ENCODE results near the gene NPAS1. TPM values are rescaled to one million over a fixed set of nuclear protein-coding genes. Genes with fewer than 3 reads are reported as not detected.
A peak's percentile ranks its signal among the peaks of the same experiment; 100 is the strongest.

NPAS1 gene
- total RNA-seq, 2 experiments from 2014 or later, result not detected

GRCh38 chr19:47022140-47022536 is 2.5 kb downstream of the NPAS1 start:
- no peak for ATAC-seq
- Mint-ChIP-seq H3K4me3 (no peak overlapping the region), H3K4me1 (ENCODE audit: low read depth) (peaks cover 14% of the 10 kb centered on the region), H3K27me3 (ENCODE audit: low read depth) (peaks cover 64% of the 10 kb centered on the region), H3K27ac (no peak overlapping the region), H3K9me3 (ENCODE audit: insufficient read depth) (no peaks in the 10 kb centered on the region), H3K36me3 (ENCODE audit: low read depth) (no peaks in the 10 kb centered on the region)
- ChIA-PET CTCF (interaction anchor here (0.6 to 4.5 kb wide), 4 partner anchors 9 to 129 kb away, joined by 3 to 34 read pairs (median 3); no protein-coding TSS in a partner anchor), POLR2A (no interaction called here)
- DNase-seq, result no peak

GRCh38 chr19:47022541-47023447 is 3.2 kb downstream of the NPAS1 start:
- POLR2A ChIA-PET, result no interaction called here
- CTCF ChIA-PET, result interaction anchor here (1.3 to 4.5 kb wide), 3 partner anchors 10 to 128 kb away, joined by 3 to 34 read pairs (median 5); no protein-coding TSS in a partner anchor
- Mint-ChIP-seq H3K4me1 (ENCODE audit: low read depth) (peaks cover 14% of the 10 kb centered on the region), H3K27ac (no peak overlapping the region), H3K4me3 (no peak overlapping the region), H3K36me3 (ENCODE audit: low read depth) (no peaks in the 10 kb centered on the region), H3K27me3 (ENCODE audit: low read depth) (peaks cover 69% of the 10 kb centered on the region), H3K9me3 (ENCODE audit: insufficient read depth) (no peaks in the 10 kb centered on the region)
- no peak for DNase-seq
- ATAC-seq, result no peak

GRCh38 chr19:47023448-47023794 is 3.8 kb downstream of the NPAS1 start:
- Mint-ChIP-seq H3K4me3 (no peak overlapping the region), H3K36me3 (ENCODE audit: low read depth) (no peaks in the 10 kb centered on the region), H3K27ac (no peak overlapping the region), H3K27me3 (ENCODE audit: low read depth) (peaks cover 71% of the 10 kb centered on the region), H3K9me3 (ENCODE audit: insufficient read depth) (no peaks in the 10 kb centered on the region), H3K4me1 (ENCODE audit: low read depth) (peaks cover 14% of the 10 kb centered on the region)
- DNase-seq (no peak), ATAC-seq (no peak)
- ChIA-PET CTCF (interaction anchor here (2.1 to 4.5 kb wide), 2 partner anchors 10 to 102 kb away, joined by 5 to 34 read pairs; no protein-coding TSS in a partner anchor), POLR2A (no interaction called here)

- H3K4me1 Mint-ChIP-seq (ENCODE audit: low read depth), result peaks cover 12% of the 10 kb centered on the region
- ChIA-PET POLR2A (no interaction called here), CTCF (interaction anchor here (2.1 to 4.5 kb wide), 2 partner anchors 11 to 101 kb away, joined by 5 to 34 read pairs; no protein-coding TSS in a partner anchor)
- ATAC-seq (no peak), DNase-seq (no peak)
- no peaks in the 10 kb centered on the region for H3K36me3 Mint-ChIP-seq (ENCODE audit: low read depth)
- H3K27me3 Mint-ChIP-seq (ENCODE audit: low read depth), result peaks cover 69% of the 10 kb centered on the region
- H3K9me3 Mint-ChIP-seq (ENCODE audit: insufficient read depth), result no peaks in the 10 kb centered on the region
- H3K27ac Mint-ChIP-seq, result no peak overlapping the region
- H3K4me3 Mint-ChIP-seq, result no peak overlapping the region
Observed at GRCh38 chr19:47024502-47024901, 4.9 kb downstream of the NPAS1 start.

GRCh38 chr19:47026156-47026555 is 6.5 kb downstream of the NPAS1 start:
- no peak for DNase-seq
- Mint-ChIP-seq H3K4me3 (no peak overlapping the region), H3K27me3 (ENCODE audit: low read depth) (peaks cover 68% of the 10 kb centered on the region), H3K27ac (no peak overlapping the region), H3K4me1 (ENCODE audit: low read depth) (peaks cover 6% of the 10 kb centered on the region), H3K9me3 (ENCODE audit: insufficient read depth) (no peaks in the 10 kb centered on the region), H3K36me3 (ENCODE audit: low read depth) (no peaks in the 10 kb centered on the region)
- no peak for ATAC-seq
- CTCF ChIA-PET, result interaction anchor here (0.9 to 2.0 kb wide), 4 partner anchors 9 to 55 kb away, joined by 3 to 7 read pairs (median 4); no protein-coding TSS in a partner anchor
- POLR2A ChIA-PET, result interaction anchor here (0.5 kb wide), 1 partner anchor 88 kb away, joined by 5 read pairs; the partner anchor contains the start of gene ZC3H4

- peaks cover 4% of the 10 kb centered on the region for H3K4me1 Mint-ChIP-seq (ENCODE audit: low read depth)
- H3K4me3 Mint-ChIP-seq, result no peak overlapping the region
- ChIA-PET CTCF (interaction anchor here (1.1 to 2.0 kb wide), 2 partner anchors 14 to 54 kb away, joined by 3 to 7 read pairs; no protein-coding TSS in a partner anchor), POLR2A (no interaction called here)
- no peaks in the 10 kb centered on the region for H3K36me3 Mint-ChIP-seq (ENCODE audit: low read depth)
- no peaks in the 10 kb centered on the region for H3K9me3 Mint-ChIP-seq (ENCODE audit: insufficient read depth)
- H3K27me3 Mint-ChIP-seq (ENCODE audit: low read depth), result peaks cover 66% of the 10 kb centered on the region
- H3K27ac Mint-ChIP-seq, result no peak overlapping the region
- no peak for ATAC-seq
- no peak for DNase-seq
Observed at GRCh38 chr19:47026889-47027288, 7.3 kb downstream of the NPAS1 start.

- H3K27ac Mint-ChIP-seq, result no peak overlapping the region
- H3K27me3 Mint-ChIP-seq (ENCODE audit: low read depth), result peaks cover 63% of the 10 kb centered on the region
- DNase-seq (no peak), ATAC-seq (no peak)
- H3K36me3 Mint-ChIP-seq (ENCODE audit: low read depth), result no peaks in the 10 kb centered on the region
- ChIA-PET CTCF (interaction anchor here (4.8 kb wide), 1 partner anchor 15 kb away, joined by 31 read pairs; no protein-coding TSS in a partner anchor), POLR2A (no interaction called here)
- peaks cover 6% of the 10 kb centered on the region for H3K4me1 Mint-ChIP-seq (ENCODE audit: low read depth)
- H3K4me3 Mint-ChIP-seq, result no peak overlapping the region
- no peaks in the 10 kb centered on the region for H3K9me3 Mint-ChIP-seq (ENCODE audit: insufficient read depth)
Observed at GRCh38 chr19:47027586-47028088, 8.0 kb downstream of the NPAS1 start.

- peaks cover 58% of the 10 kb centered on the region for H3K27me3 Mint-ChIP-seq (ENCODE audit: low read depth)
- ATAC-seq (no peak), DNase-seq (no peak)
- H3K27ac Mint-ChIP-seq, result no peak overlapping the region
- H3K4me1 Mint-ChIP-seq (ENCODE audit: low read depth), result peaks cover 3% of the 10 kb centered on the region
- no peaks in the 10 kb centered on the region for H3K36me3 Mint-ChIP-seq (ENCODE audit: low read depth)
- no peaks in the 10 kb centered on the region for H3K9me3 Mint-ChIP-seq (ENCODE audit: insufficient read depth)
- ChIA-PET POLR2A (no interaction called here), CTCF (interaction anchor here (4.8 kb wide), 1 partner anchor 15 kb away, joined by 31 read pairs; no protein-coding TSS in a partner anchor)
- H3K4me3 Mint-ChIP-seq, result no peak overlapping the region
Observed at GRCh38 chr19:47028195-47028601, 8.6 kb downstream of the NPAS1 start.

GRCh38 chr19:47032171-47032811 is 12.7 kb downstream of the NPAS1 start:
- ATAC-seq, result peak; percentile 43
- no peaks in the 10 kb centered on the region for H3K9me3 Mint-ChIP-seq (ENCODE audit: insufficient read depth)

GRCh38 chr19:47035127-47036096 is 15.8 kb downstream of the NPAS1 start:
- ATAC-seq (peak; percentile 95), DNase-seq (peak; percentile 96)
- ChIA-PET POLR2A (interaction anchor here (0.8 to 2.0 kb wide), 5 partner anchors 12 to 247 kb away, joined by 3 to 6 read pairs (median 4); partner anchors contain the start of genes SLC1A5 and ZC3H4), CTCF (interaction anchor here (0.6 to 5.0 kb wide), 20 partner anchors 9 to 263 kb away, joined by 3 to 66 read pairs (median 4); partner anchors contain the start of genes SAE1, TMEM160 and ZC3H4)
- peak overlapping the region; percentile 87 for H3K4me3 Mint-ChIP-seq
- H3K9me3 Mint-ChIP-seq (ENCODE audit: insufficient read depth), result no peaks in the 10 kb centered on the region
- H3K4me1 Mint-ChIP-seq (ENCODE audit: low read depth), result peaks cover 21% of the 10 kb centered on the region
- peak overlapping the region; percentile 80 for H3K27ac Mint-ChIP-seq
- peaks cover 16% of the 10 kb centered on the region for H3K27me3 Mint-ChIP-seq (ENCODE audit: low read depth)
- H3K36me3 Mint-ChIP-seq (ENCODE audit: low read depth), result no peaks in the 10 kb centered on the region

More at GRCh38 chr19:47032171-47032811, 12.7 kb downstream of the NPAS1 start:
- Mint-ChIP-seq H3K36me3 (ENCODE audit: low read depth) (no peaks in the 10 kb centered on the region), H3K27ac (no peak overlapping the region), H3K4me3 (no peak overlapping the region), H3K27me3 (ENCODE audit: low read depth) (peaks cover 35% of the 10 kb centered on the region), H3K4me1 (ENCODE audit: low read depth) (peaks cover 21% of the 10 kb centered on the region)
- ChIA-PET POLR2A (no interaction called here), CTCF (interaction anchor here (1.4 to 4.8 kb wide), 2 partner anchors 19 kb away, joined by 9 to 31 read pairs; no protein-coding TSS in a partner anchor)
- peak; percentile 74 for DNase-seq
